HEK293 (cell line): ENCODE data around the gene DSCAM.
"Not testable (repeated sequence)": the region's sequence is repeated elsewhere in the genome, so short reads cannot be mapped to it uniquely, and the experiment has no call there.

ENCODE experiments used
- CTCF ChIA-PET: fragments of 350-600 bp; formaldehyde crosslinking; extraction: SDS; loops from one replicate; lab custom pipeline; 2021; ENCODE audit warnings: antibody characterized with exemption; lab: Yijun Ruan, JAX
- POLR2A ChIA-PET: fragments of 300-600 bp; formaldehyde crosslinking; extraction: SDS; loops from one replicate; lab custom pipeline; 2020; ENCODE audit warnings: antibody characterized with exemption, inconsistent platforms; lab: Yijun Ruan, JAX
- H3K27ac ChIP-seq: fragments of 200-500 bp; sonication (Bioruptor generic); 2 replicates; pipeline ENCODE4 v1.5.1; 2014; ENCODE audit warnings: low read depth, low read length, control low read depth, inconsistent platforms; ENCODE audit errors: extremely low read depth
- H3K36me3 ChIP-seq, 2 experiments: fragments of 200-500 bp in 1 of 2; sonication (Bioruptor generic) in 1 of 2; 1 replicate in 1 of 2; 2 replicates in 1 of 2; pipeline ENCODE4 v1.5.1; 2014 to 2017; ENCODE audit warnings: inconsistent platforms in 2 of 2, low read length in 2 of 2; ENCODE audit not compliant: control insufficient read depth in 2 of 2, insufficient read depth in 1 of 2
- H3K4me1 ChIP-seq: fragments of 200-500 bp; sonication (Bioruptor generic); 2 replicates; pipeline ENCODE4 v1.5.1; 2014; ENCODE audit warnings: mild to moderate bottlenecking, low read length, inconsistent platforms; ENCODE audit not compliant: control insufficient read depth, insufficient read depth
- H3K4me3 ChIP-seq: 2 replicates; pipeline ENCODE4 v1.5.1; 2011; ENCODE audit warnings: low read depth, mild to moderate bottlenecking, control low read depth, low read length, moderate library complexity
- H3K9me3 ChIP-seq: fragments of 200-500 bp; sonication (Bioruptor generic); 2 replicates; pipeline ENCODE4 v1.5.1; 2014; ENCODE audit warnings: low read depth, low read length, inconsistent platforms; ENCODE audit not compliant: control insufficient read depth, insufficient read depth
- SALL2 ChIP-seq: fragments of 450-650 bp; formaldehyde crosslinking; IDR thresholded peaks from 2 replicates; pipeline ENCODE4 v1.5.0; 2017; ENCODE audit warnings: missing biosample characterization, mild to moderate bottlenecking, missing genetic modification characterization, borderline replicate concordance
- SP2 ChIP-seq: fragments of 450-650 bp; formaldehyde crosslinking; IDR thresholded peaks from 2 replicates; pipeline ENCODE4 v1.5.1; 2016; ENCODE audit warnings: missing biosample characterization, missing genetic modification characterization
- ZFP37 ChIP-seq: fragments of 450-650 bp; formaldehyde crosslinking; IDR thresholded peaks from 2 replicates; pipeline ENCODE4 v1.5.1; 2016; ENCODE audit warnings: missing biosample characterization, missing genetic modification characterization
- ZNF114 ChIP-seq: fragments of 450-650 bp; formaldehyde crosslinking; IDR thresholded peaks from 2 replicates; pipeline ENCODE4 v1.5.0; 2017; ENCODE audit warnings: missing biosample characterization, missing genetic modification characterization
- ZNF157 ChIP-seq: fragments of 450-650 bp; formaldehyde crosslinking; IDR thresholded peaks from 2 replicates; pipeline ENCODE4 v1.5.1; 2016; ENCODE audit warnings: missing biosample characterization, missing genetic modification characterization
- ZNF239 ChIP-seq: fragments of 450-650 bp; formaldehyde crosslinking; IDR thresholded peaks from 2 replicates; pipeline ENCODE4 v1.5.1; 2016; ENCODE audit warnings: missing biosample characterization, missing genetic modification characterization
- ZNF350 ChIP-seq: fragments of 450-650 bp; formaldehyde crosslinking; IDR thresholded peaks from 2 replicates; pipeline ENCODE4 v1.5.0; 2017; ENCODE audit warnings: missing biosample characterization, mild to moderate bottlenecking, missing genetic modification characterization
- ZNF433 ChIP-seq: fragments of 450-650 bp; formaldehyde crosslinking; IDR thresholded peaks from 2 replicates; pipeline ENCODE4 v1.5.1; 2016; ENCODE audit warnings: missing biosample characterization, missing genetic modification characterization, low read depth
- ZNF510 ChIP-seq: fragments of 450-650 bp; formaldehyde crosslinking; IDR thresholded peaks from 2 replicates; pipeline ENCODE4 v1.5.1; 2018; ENCODE audit warnings: mild to moderate bottlenecking, missing genetic modification characterization, missing biosample characterization; ENCODE audit not compliant: insufficient replicate concordance
- ZNF548 ChIP-seq: fragments of 450-650 bp; formaldehyde crosslinking; IDR thresholded peaks from 2 replicates; pipeline ENCODE4 v1.5.1; 2016; ENCODE audit warnings: missing biosample characterization, missing genetic modification characterization
- ZNF585B ChIP-seq: fragments of 450-650 bp; formaldehyde crosslinking; IDR thresholded peaks from 2 replicates; pipeline ENCODE4 v1.5.1; 2016; ENCODE audit warnings: missing biosample characterization, missing genetic modification characterization
- ZNF610 ChIP-seq: fragments of 450-650 bp; formaldehyde crosslinking; IDR thresholded peaks from 2 replicates; pipeline ENCODE4 v1.5.1; 2016; ENCODE audit warnings: missing biosample characterization, missing genetic modification characterization, borderline replicate concordance
- ZNF660 ChIP-seq: fragments of 450-650 bp; IDR thresholded peaks from 2 replicates; pipeline ENCODE4 v1.5.1; 2018; ENCODE audit warnings: missing biosample characterization, mild to moderate bottlenecking, missing genetic modification characterization
- ZNF670 ChIP-seq: fragments of 450-650 bp; formaldehyde crosslinking; IDR thresholded peaks from 2 replicates; pipeline ENCODE4 v1.5.1; 2016; ENCODE audit warnings: missing biosample characterization, missing genetic modification characterization, low read depth
- TF ChIP-seq, protein P1 (sequence below): fragments of 450-650 bp; formaldehyde crosslinking; IDR thresholded peaks from 2 replicates; pipeline ENCODE4 v1.5.1; 2016; ENCODE audit warnings: missing biosample characterization, missing genetic modification characterization, low read depth
- TF ChIP-seq, protein P2 (sequence below): fragments of 450-650 bp; formaldehyde crosslinking; IDR thresholded peaks from 2 replicates; pipeline ENCODE4 v1.5.1; 2017; ENCODE audit warnings: missing biosample characterization, missing genetic modification characterization
- TF ChIP-seq, protein P3 (sequence below): fragments of 450-650 bp; formaldehyde crosslinking; IDR thresholded peaks from 2 replicates; pipeline ENCODE4 v1.5.1; 2016; ENCODE audit warnings: missing biosample characterization, missing genetic modification characterization
- TF ChIP-seq, protein P4 (sequence below): fragments of 450-650 bp; formaldehyde crosslinking; IDR thresholded peaks from 2 replicates; pipeline ENCODE4 v1.5.1; 2016; ENCODE audit warnings: missing biosample characterization, missing genetic modification characterization
- TF ChIP-seq, protein P5 (sequence below): fragments of 450-650 bp; formaldehyde crosslinking; IDR thresholded peaks from 2 replicates; pipeline ENCODE4 v1.5.1; 2016; ENCODE audit warnings: missing biosample characterization, missing genetic modification characterization
- TF ChIP-seq, protein P6 (sequence below): fragments of 450-650 bp; formaldehyde crosslinking; IDR thresholded peaks from 2 replicates; pipeline ENCODE4 v1.5.1; 2016; ENCODE audit warnings: missing biosample characterization, missing genetic modification characterization

Gene DSCAM

DNA sequence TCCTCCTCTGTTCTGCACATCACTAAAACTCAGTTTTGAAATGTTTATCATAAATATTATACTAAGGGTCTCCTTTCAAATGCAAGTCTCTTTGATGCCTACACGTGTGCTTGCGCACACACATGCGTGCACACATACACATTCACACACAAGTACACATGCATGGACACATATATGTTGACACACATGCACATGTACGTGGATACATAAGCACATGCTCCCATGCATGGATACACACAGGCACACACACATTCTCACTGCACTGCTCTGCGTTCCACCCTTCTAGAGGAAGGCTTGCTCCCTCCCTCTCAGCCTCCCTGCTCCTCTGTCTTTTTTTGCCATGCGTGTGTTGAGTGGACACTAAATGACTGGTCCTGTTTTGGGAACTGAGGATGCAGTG is 817.1 kb downstream of the DSCAM start:
- TF ChIP-seq ZNF239 (tag by site-specific recombination) = no peak
- TF ChIP-seq, protein P1, sequence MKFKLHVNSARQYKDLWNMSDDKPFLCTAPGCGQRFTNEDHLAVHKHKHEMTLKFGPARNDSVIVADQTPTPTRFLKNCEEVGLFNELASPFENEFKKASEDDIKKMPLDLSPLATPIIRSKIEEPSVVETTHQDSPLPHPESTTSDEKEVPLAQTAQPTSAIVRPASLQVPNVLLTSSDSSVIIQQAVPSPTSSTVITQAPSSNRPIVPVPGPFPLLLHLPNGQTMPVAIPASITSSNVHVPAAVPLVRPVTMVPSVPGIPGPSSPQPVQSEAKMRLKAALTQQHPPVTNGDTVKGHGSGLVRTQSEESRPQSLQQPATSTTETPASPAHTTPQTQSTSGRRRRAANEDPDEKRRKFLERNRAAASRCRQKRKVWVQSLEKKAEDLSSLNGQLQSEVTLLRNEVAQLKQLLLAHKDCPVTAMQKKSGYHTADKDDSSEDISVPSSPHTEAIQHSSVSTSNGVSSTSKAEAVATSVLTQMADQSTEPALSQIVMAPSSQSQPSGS (tag by site-specific recombination) = no peak
- TF ChIP-seq SP2 (tag by site-specific recombination) = no peak
- no peak for TF ChIP-seq ZNF350 (tag by site-specific recombination)
- TF ChIP-seq, protein P2, sequence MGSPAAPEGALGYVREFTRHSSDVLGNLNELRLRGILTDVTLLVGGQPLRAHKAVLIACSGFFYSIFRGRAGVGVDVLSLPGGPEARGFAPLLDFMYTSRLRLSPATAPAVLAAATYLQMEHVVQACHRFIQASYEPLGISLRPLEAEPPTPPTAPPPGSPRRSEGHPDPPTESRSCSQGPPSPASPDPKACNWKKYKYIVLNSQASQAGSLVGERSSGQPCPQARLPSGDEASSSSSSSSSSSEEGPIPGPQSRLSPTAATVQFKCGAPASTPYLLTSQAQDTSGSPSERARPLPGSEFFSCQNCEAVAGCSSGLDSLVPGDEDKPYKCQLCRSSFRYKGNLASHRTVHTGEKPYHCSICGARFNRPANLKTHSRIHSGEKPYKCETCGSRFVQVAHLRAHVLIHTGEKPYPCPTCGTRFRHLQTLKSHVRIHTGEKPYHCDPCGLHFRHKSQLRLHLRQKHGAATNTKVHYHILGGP = no peak
- TF ChIP-seq ZNF610 (tag by site-specific recombination) = no peak
- no peak for TF ChIP-seq SALL2 (tag by site-specific recombination)
- TF ChIP-seq, protein P3, sequence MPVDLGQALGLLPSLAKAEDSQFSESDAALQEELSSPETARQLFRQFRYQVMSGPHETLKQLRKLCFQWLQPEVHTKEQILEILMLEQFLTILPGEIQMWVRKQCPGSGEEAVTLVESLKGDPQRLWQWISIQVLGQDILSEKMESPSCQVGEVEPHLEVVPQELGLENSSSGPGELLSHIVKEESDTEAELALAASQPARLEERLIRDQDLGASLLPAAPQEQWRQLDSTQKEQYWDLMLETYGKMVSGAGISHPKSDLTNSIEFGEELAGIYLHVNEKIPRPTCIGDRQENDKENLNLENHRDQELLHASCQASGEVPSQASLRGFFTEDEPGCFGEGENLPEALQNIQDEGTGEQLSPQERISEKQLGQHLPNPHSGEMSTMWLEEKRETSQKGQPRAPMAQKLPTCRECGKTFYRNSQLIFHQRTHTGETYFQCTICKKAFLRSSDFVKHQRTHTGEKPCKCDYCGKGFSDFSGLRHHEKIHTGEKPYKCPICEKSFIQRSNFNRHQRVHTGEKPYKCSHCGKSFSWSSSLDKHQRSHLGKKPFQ (tag by site-specific recombination) = no peak
- TF ChIP-seq, protein P4, sequence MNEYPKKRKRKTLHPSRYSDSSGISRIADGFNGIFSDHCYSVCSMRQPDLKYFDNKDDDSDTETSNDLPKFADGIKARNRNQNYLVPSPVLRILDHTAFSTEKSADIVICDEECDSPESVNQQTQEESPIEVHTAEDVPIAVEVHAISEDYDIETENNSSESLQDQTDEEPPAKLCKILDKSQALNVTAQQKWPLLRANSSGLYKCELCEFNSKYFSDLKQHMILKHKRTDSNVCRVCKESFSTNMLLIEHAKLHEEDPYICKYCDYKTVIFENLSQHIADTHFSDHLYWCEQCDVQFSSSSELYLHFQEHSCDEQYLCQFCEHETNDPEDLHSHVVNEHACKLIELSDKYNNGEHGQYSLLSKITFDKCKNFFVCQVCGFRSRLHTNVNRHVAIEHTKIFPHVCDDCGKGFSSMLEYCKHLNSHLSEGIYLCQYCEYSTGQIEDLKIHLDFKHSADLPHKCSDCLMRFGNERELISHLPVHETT (tag by site-specific recombination) = no peak
- TF ChIP-seq, protein P5, sequence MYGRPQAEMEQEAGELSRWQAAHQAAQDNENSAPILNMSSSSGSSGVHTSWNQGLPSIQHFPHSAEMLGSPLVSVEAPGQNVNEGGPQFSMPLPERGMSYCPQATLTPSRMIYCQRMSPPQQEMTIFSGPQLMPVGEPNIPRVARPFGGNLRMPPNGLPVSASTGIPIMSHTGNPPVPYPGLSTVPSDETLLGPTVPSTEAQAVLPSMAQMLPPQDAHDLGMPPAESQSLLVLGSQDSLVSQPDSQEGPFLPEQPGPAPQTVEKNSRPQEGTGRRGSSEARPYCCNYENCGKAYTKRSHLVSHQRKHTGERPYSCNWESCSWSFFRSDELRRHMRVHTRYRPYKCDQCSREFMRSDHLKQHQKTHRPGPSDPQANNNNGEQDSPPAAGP = no peak
- H3K27ac ChIP-seq = no peak overlapping the region

DNA sequence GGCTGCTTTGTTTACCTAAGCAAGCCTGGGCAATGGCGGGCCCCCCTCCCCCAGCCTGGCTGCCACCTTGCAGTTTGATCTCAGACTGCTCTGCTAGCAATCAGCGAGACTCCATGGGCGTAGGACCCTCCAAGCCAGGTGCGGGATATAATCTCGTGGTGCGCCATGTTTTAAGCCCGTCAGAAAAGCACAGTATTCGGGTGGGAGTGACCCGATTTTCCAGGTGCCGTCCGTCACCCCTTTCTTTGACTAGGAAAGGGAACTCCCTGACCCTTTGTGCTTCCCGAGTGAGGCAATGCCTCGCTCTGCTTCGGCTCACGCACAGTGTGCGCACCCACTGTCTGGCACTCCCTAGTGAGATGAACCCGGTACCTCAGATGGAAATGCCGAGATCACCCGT is 818.6 kb downstream of the DSCAM start:
- POLR2A ChIA-PET, H3K4me3 ChIP-seq, H3K36me3 ChIP-seq, CTCF ChIA-PET, H3K27ac ChIP-seq, H3K9me3 ChIP-seq, H3K4me1 ChIP-seq: not testable (repeated sequence)

More for the DNA sequence above, 817.1 kb downstream of the DSCAM start:
- CTCF ChIA-PET = no interaction called here
- Histone ChIP-seq H3K9me3 (no peaks in the 10 kb centered on the region), H3K4me3 (no peak overlapping the region), H3K36me3 (no peaks in the 10 kb centered on the region), H3K4me1 (no peaks in the 10 kb centered on the region)
- POLR2A ChIA-PET = no interaction called here

DNA sequence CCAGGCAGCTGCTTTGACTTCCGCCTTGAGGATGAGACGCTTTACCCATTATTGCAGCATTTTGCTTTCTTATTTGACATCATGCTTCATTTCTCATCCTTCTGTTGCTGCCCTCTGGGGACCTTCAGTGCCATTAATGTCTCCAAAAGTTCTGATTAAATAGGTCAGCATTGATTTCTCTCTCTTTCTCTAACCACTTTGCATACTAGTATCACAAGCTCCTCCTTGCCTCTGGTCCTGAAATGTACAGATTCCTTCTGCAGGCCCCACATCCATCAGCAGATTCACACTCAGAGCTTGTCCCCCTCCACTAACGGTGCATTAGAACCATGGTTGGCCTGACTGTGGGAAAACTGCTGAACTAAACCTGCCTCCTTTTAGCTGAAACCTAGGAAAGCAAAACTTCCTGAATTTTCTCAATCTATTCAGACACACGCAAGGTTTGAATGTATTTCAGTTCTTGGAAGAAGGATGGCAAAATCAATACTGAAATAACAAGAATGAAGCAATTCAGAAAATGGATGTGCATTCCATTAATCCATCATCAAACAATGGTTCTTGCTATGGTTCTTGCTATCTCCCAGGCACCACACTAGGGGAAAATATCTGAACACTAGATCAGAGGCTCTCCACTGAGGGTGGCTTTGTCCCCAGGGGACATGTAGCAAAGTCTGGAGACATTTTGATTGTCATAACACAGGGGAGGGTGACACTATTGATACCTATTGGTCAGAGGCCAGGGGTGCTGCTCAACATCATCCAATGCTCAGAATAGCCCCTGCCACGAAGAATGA is 825.2 kb downstream of the DSCAM start:
- Histone ChIP-seq H3K27ac (no peak overlapping the region), H3K4me1 (no peaks in the 10 kb centered on the region), H3K9me3 (no peaks in the 10 kb centered on the region), H3K36me3 (no peaks in the 10 kb centered on the region), H3K4me3 (no peak overlapping the region)
- CTCF ChIA-PET = interaction anchor here (0.6 to 0.7 kb wide), 2 partner anchors 99 to 1217 kb away, joined by 3 read pairs; no protein-coding TSS in a partner anchor
- POLR2A ChIA-PET = no interaction called here
- TF ChIP-seq ZFP37 (tag by site-specific recombination) = no peak
- TF ChIP-seq ZNF660 (tag by site-specific recombination) = no peak
- TF ChIP-seq, protein P6, sequence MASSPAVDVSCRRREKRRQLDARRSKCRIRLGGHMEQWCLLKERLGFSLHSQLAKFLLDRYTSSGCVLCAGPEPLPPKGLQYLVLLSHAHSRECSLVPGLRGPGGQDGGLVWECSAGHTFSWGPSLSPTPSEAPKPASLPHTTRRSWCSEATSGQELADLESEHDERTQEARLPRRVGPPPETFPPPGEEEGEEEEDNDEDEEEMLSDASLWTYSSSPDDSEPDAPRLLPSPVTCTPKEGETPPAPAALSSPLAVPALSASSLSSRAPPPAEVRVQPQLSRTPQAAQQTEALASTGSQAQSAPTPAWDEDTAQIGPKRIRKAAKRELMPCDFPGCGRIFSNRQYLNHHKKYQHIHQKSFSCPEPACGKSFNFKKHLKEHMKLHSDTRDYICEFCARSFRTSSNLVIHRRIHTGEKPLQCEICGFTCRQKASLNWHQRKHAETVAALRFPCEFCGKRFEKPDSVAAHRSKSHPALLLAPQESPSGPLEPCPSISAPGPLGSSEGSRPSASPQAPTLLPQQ = no peak
- no peak for TF ChIP-seq ZNF433 (tag by site-specific recombination)
- TF ChIP-seq ZNF670 (tag by site-specific recombination) = no peak
- no peak for TF ChIP-seq ZNF548 (tag by site-specific recombination)
- TF ChIP-seq, protein P1 (tag by site-specific recombination) = no peak
- TF ChIP-seq ZNF585B (tag by site-specific recombination) = no peak
- no peak for TF ChIP-seq ZNF157
- no peak for TF ChIP-seq ZNF114 (tag by site-specific recombination)
- TF ChIP-seq ZNF510 = no peak
